ENCODE measurements around the gene UBE2O.

Gene UBE2O

GRCh38 chr17:76437467-76438402, 15.2 kb downstream of the UBE2O start:
- no peak for DNase-seq

GRCh38 chr17:76435751-76436150, 17.2 kb downstream of the UBE2O start:
- DNase-seq, result no peak

GRCh38 chr17:76434870-76435269, 18.1 kb downstream of the UBE2O start:
- DNase-seq, result peak; percentile 25

GRCh38 chr17:76433693-76434092, 19.3 kb downstream of the UBE2O start:
- no peak for DNase-seq

GRCh38 chr17:76432712-76433336, 20.1 kb downstream of the UBE2O start:
- no peak for DNase-seq

- DNase-seq, result no peak
Measured at GRCh38 chr17:76432004-76432403, 20.9 kb downstream of the UBE2O start.

- no peak for DNase-seq
Measured at GRCh38 chr17:76431509-76431908, 21.4 kb downstream of the UBE2O start.

GRCh38 chr17:76428511-76428910, 24.4 kb downstream of the UBE2O start:
- no peak for DNase-seq

- DNase-seq, result no peak
Measured at GRCh38 chr17:76427501-76428231, 25.3 kb downstream of the UBE2O start.

GRCh38 chr17:76426853-76427252, 26.1 kb downstream of the UBE2O start:
- DNase-seq, result no peak

- DNase-seq, result no peak
Measured at GRCh38 chr17:76422860-76423259, 30.1 kb downstream of the UBE2O start.

GRCh38 chr17:76422406-76422805, 30.5 kb downstream of the UBE2O start:
- DNase-seq, result no peak

GRCh38 chr17:76421044-76421407, 31.9 kb downstream of the UBE2O start:
- no peak for DNase-seq

GRCh38 chr17:76420356-76421043, 32.5 kb downstream of the UBE2O start:
- DNase-seq, result no peak

- DNase-seq, result no peak
Measured at GRCh38 chr17:76419576-76420260, 33.2 kb downstream of the UBE2O start.

- no peak for DNase-seq
Measured at GRCh38 chr17:76417499-76418143, 35.3 kb downstream of the UBE2O start.

GRCh38 chr17:76416899-76417298, 36.1 kb downstream of the UBE2O start:
- DNase-seq, result no peak

- no peak for DNase-seq
Measured at GRCh38 chr17:76416457-76416856, 36.5 kb downstream of the UBE2O start.

- no peak for DNase-seq
Measured at GRCh38 chr17:76415786-76416185, 37.2 kb downstream of the UBE2O start.

- DNase-seq, result no peak
Measured at GRCh38 chr17:76414334-76415295, 38.3 kb downstream of the UBE2O start.

- no peak for DNase-seq
Measured at GRCh38 chr17:76411247-76411646, 41.7 kb downstream of the UBE2O start.
